Measurements from ENCODE around the gene FKBP8.

DNA sequence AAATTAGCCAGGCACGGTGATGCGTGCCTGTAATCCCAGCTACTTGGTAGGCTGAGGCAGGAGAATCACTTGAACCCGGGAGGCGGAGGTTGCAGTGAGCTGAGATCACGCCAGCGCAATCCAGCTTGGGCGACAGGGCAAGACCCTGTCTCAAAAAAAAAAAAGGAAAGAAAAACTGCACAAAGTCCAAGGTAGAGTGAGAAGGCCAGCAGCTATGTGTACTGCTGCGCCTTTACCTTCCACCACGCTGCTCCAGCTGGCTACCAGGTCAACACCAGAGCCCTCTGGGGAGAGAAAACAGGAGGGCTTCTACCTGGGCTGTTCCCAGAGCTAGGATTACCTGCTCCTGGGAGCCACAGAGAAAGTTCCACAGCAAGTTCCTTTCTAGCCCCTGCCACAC, 24.7 kb downstream of the FKBP8 start:
- TF ChIP-seq, protein P1, sequence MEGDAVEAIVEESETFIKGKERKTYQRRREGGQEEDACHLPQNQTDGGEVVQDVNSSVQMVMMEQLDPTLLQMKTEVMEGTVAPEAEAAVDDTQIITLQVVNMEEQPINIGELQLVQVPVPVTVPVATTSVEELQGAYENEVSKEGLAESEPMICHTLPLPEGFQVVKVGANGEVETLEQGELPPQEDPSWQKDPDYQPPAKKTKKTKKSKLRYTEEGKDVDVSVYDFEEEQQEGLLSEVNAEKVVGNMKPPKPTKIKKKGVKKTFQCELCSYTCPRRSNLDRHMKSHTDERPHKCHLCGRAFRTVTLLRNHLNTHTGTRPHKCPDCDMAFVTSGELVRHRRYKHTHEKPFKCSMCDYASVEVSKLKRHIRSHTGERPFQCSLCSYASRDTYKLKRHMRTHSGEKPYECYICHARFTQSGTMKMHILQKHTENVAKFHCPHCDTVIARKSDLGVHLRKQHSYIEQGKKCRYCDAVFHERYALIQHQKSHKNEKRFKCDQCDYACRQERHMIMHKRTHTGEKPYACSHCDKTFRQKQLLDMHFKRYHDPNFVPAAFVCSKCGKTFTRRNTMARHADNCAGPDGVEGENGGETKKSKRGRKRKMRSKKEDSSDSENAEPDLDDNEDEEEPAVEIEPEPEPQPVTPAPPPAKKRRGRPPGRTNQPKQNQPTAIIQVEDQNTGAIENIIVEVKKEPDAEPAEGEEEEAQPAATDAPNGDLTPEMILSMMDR (IDR thresholded peaks at IDR 0.05; ENCODE audit: low read depth, low read length), result no peak
- TF ChIP-seq POLR2A (IDR thresholded peaks at IDR 0.05; ENCODE audit: extremely low read depth, insufficient read length), result no peak
- TF ChIP-seq, protein P2, sequence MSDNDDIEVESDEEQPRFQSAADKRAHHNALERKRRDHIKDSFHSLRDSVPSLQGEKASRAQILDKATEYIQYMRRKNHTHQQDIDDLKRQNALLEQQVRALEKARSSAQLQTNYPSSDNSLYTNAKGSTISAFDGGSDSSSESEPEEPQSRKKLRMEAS (IDR thresholded peaks at IDR 0.05; ENCODE audit: low read depth, low read length), result no peak
